Glutamatergic neuron (in vitro differentiated cells): ENCODE data around the gene KLHL36. TPM values are rescaled to one million over a fixed set of nuclear protein-coding genes. Genes with fewer than 3 reads are reported as not detected.
A peak's percentile ranks its signal among the peaks of the same experiment; 100 is the strongest.

Source experiments
- DNase-seq: peaks from one replicate; pipeline ENCODE4 v3.0.0; 2022
- H3K27ac Mint-ChIP-seq: one replicate; pipeline ENCODE4 v1.8.0; 2020; ENCODE audit warnings: mild to moderate bottlenecking, mixed read lengths, inconsistent platforms; ENCODE audit not compliant: unreplicated experiment
- H3K27me3 Mint-ChIP-seq: one replicate; pipeline ENCODE4 v1.8.0; 2020; ENCODE audit warnings: mild to moderate bottlenecking, moderate library complexity, mixed read lengths, inconsistent platforms; ENCODE audit not compliant: unreplicated experiment
- H3K36me3 Mint-ChIP-seq: one replicate; pipeline ENCODE4 v1.8.0; 2020; ENCODE audit warnings: mild to moderate bottlenecking, mixed read lengths, inconsistent platforms; ENCODE audit not compliant: unreplicated experiment
- H3K4me1 Mint-ChIP-seq: one replicate; pipeline ENCODE4 v1.8.0; 2020; ENCODE audit warnings: mild to moderate bottlenecking, low read depth, mixed read lengths, inconsistent platforms; ENCODE audit not compliant: unreplicated experiment
- H3K4me3 Mint-ChIP-seq: one replicate; pipeline ENCODE4 v1.8.0; 2020; ENCODE audit warnings: mild to moderate bottlenecking, mixed read lengths, inconsistent platforms; ENCODE audit not compliant: unreplicated experiment
- H3K9me3 Mint-ChIP-seq: one replicate; pipeline ENCODE4 v1.8.0; 2020; ENCODE audit warnings: mild to moderate bottlenecking, moderate library complexity, mixed read lengths, inconsistent platforms; ENCODE audit not compliant: unreplicated experiment
- total RNA-seq: library from RNA; stranded (reverse); fragmentation: NEBNext Ultra II Directional; extraction: Animal tissue kit (Norgen Biotek cat#: 25700); gene quantifications from one replicate; pipeline ENCODE4 v1.2.1, GENCODE V29; 2021; ENCODE audit not compliant: unreplicated experiment
- TF ChIP-seq, protein P1 (sequence below): fragments of 200-600 bp; sonication (generic); IDR thresholded peaks from one replicate; pipeline ENCODE4 v1.5.0; 2021; ENCODE audit not compliant: partially characterized antibody, unreplicated experiment

The KLHL36 gene
- total RNA-seq, 1 donor from 2014 or later: 38.2 TPM

DNA sequence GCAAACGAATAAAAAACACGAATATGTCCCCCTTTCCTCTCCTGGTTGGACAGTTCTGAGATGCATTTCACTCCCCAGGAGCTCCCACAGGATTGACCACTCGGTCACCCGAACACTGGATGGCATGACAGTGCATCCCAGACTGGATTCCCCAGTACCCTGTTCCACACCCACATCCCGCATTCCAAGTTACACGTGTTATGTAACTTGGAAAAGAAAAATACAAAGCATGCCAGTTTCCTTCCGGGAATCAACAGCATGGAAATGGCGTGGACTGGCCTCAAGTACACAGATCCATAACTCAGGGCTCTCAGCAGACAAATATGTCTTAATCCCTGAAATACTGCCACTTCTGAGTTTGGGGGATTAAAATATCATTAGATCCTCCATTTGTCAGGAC lies 12.6 kb upstream of the KLHL36 start:
- TF ChIP-seq, protein P1, sequence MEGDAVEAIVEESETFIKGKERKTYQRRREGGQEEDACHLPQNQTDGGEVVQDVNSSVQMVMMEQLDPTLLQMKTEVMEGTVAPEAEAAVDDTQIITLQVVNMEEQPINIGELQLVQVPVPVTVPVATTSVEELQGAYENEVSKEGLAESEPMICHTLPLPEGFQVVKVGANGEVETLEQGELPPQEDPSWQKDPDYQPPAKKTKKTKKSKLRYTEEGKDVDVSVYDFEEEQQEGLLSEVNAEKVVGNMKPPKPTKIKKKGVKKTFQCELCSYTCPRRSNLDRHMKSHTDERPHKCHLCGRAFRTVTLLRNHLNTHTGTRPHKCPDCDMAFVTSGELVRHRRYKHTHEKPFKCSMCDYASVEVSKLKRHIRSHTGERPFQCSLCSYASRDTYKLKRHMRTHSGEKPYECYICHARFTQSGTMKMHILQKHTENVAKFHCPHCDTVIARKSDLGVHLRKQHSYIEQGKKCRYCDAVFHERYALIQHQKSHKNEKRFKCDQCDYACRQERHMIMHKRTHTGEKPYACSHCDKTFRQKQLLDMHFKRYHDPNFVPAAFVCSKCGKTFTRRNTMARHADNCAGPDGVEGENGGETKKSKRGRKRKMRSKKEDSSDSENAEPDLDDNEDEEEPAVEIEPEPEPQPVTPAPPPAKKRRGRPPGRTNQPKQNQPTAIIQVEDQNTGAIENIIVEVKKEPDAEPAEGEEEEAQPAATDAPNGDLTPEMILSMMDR: no peak
- Mint-ChIP-seq H3K27ac (no peak overlapping the region), H3K4me3 (no peak overlapping the region), H3K9me3 (peaks cover 10% of the 10 kb centered on the region), H3K4me1 (peaks cover 6% of the 10 kb centered on the region), H3K27me3 (peaks cover 1% of the 10 kb centered on the region), H3K36me3 (peaks cover 6% of the 10 kb centered on the region)
- DNase-seq: no peak

DNA sequence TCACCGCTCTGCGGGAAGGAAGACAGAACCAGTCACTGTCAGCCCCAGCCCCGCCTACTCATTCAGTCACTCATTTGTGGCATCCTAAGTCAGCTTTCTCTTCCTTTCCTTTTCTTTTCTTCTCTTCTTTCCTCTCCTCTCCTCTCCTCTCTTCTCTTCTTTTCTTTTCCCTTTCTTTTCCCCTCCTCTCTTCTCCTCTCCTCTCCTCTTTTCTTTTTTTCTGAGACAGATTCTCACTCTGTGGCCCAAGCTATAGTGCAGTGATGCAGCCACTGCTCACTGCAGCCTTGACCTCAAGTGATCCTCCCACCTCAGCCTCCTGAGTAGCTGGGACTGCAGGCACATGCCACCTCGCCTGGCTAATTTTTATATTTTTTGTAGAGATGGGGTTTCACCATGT lies 10.6 kb upstream of the KLHL36 start:
- Mint-ChIP-seq H3K4me1 (peaks cover 10% of the 10 kb centered on the region), H3K4me3 (no peak overlapping the region), H3K9me3 (peaks cover 10% of the 10 kb centered on the region), H3K27ac (no peak overlapping the region), H3K27me3 (no peaks in the 10 kb centered on the region), H3K36me3 (peaks cover 6% of the 10 kb centered on the region)
- TF ChIP-seq, protein P1: no peak
- no peak for DNase-seq

DNA sequence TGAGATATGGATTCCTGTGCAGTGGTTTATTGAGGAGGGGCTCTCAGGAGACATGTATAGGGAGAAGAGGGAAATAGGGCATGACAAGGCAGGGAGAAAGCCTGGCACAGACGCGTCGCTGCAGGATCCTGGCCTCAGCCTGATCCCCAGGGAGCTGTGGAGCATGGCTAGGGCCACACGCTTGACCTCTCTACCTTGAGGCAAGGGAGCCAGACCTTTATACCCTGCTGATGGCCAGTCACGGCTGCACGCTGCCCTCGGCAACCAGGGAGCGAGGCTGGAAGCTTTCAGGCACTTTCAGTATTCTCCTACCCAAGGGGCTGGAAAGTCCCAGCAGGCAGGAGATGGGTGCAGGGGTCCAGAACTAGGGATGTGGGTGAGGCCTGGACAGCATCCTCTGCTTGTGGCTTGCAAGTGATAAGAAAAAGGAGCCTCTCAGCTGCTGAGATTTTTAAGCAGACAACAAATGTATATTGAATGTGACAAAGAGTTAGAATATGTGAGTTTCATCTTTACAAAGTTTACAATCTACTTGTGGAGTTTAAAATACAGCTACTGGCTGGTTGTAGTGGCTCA lies 10.0 kb upstream of the KLHL36 start:
- Mint-ChIP-seq H3K36me3 (peaks cover 6% of the 10 kb centered on the region), H3K27me3 (no peaks in the 10 kb centered on the region), H3K4me3 (no peak overlapping the region), H3K27ac (no peak overlapping the region), H3K9me3 (peaks cover 11% of the 10 kb centered on the region), H3K4me1 (peaks cover 15% of the 10 kb centered on the region)
- TF ChIP-seq, protein P1: no peak
- DNase-seq: no peak

DNA sequence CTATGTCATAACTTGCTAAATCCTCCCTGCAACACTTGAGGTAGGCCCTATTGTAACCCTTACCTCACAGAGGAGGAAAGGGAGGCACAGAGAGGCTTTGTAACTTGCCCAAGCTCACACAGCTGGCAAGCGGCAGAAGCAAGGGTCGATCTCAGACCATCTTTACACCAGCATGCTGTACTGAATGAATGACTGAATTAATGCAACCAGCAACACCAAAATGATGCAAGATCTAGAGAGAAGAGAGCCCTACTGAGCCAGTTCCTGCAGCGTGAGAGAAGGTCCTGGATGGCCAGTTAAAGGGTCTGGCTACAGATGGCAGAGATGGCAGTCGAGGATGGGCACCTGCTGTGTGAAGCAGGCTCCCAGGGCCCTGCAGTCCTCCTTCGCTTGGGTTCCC lies 8.2 kb upstream of the KLHL36 start:
- Mint-ChIP-seq H3K4me1 (peaks cover 26% of the 10 kb centered on the region), H3K36me3 (peaks cover 6% of the 10 kb centered on the region), H3K27me3 (no peaks in the 10 kb centered on the region), H3K4me3 (peak overlapping the region; percentile 28), H3K27ac (no peak overlapping the region), H3K9me3 (peaks cover 13% of the 10 kb centered on the region)
- TF ChIP-seq, protein P1: no peak
- DNase-seq: no peak

DNA sequence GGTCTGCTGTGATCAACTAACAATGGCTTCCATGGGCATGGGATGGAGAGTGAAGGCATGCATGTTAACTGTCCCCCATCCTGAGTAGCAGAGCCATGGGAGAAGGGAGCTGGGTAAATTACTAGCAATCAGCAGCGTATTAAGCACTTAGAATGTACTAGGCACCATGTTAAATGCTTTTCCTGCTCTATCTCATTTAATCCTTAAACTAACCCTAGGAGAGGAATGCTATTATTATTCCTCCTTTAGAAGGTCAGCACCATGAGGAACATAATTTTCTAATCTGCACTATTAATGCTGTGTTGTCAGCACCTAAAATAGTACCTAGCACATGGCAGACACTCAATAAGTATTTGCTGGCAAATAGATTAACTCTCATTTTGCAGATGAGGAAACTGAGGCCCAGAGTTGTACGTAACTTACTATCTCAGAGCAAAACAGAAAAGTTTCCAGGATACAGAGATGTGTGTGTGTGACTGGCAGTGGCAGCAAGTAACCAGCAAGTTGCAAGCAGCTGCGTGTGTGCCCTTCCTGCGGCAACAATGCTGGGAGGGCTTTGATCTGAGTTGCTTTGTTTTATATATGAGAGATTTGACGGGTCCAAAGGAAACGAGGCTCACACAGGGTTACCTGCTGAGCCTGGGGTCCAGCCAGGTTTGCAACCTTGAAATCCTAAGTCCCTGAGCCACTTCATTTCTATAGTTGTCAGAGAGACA lies 6.5 kb upstream of the KLHL36 start:
- no peaks in the 10 kb centered on the region for H3K27me3 Mint-ChIP-seq
- no peak overlapping the region for H3K27ac Mint-ChIP-seq
- H3K36me3 Mint-ChIP-seq: peaks cover 6% of the 10 kb centered on the region
- H3K4me1 Mint-ChIP-seq: peaks cover 26% of the 10 kb centered on the region
- TF ChIP-seq, protein P1: no peak
- no peak overlapping the region for H3K4me3 Mint-ChIP-seq
- peaks cover 12% of the 10 kb centered on the region for H3K9me3 Mint-ChIP-seq
- no peak for DNase-seq
